ENCODE results near the gene PLCB2.

PLCB2 gene

DNA sequence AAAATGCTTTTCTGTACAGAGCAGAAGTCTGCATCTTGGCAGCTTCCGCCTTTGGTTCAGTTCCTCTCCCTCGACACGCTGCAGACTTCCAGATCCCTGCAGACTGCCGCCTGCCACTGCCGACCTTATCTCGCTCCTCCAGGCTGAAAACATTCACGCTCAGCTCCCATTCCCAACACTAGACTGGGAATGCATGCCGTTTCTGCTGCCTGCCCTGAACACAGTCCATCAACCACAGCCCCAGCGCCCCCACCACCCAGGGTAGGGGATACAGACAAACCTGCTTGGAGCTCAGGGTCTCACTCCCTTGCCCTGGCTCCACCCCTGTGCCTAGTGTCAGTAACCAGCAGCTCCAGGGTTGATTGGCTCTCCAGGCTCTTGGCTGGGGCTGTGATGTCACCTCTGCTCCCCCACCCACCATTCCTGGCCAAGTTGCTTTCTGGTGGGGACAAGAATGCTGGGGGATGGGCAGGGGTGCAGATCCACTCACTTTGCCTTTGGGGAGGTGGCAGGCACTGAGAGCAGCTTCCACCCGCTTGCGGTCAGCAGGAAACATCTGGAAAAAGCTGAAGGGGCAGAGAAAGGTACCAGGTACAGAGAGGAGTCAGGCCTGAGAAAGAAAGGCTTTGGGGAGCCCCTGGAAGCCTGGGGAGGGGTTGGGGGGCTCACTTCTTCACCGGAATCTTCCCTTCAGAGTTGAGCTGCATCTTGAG lies 6.1 kb downstream of the PLCB2 start:
- no peak for DNase-seq

DNA sequence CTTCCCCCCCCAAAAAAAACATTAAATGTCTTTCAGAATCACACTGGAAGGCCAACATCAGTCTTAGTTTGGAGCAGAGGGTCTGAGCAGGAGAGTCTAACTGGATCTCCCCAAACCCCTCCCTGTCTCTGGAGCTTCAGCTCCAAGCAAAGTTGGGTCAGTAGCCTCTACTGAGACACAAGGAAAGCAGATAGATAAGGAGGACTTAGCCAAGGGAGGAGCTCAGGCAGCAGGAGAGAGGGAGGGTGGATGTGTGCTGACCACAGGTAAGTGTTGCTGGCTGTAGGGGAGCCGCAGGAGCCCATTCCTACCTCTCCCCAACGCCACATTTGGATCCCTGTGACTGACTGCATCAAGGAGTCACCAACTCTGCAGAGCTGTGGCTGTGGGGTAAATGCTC lies 7.0 kb downstream of the PLCB2 start:
- no peak for DNase-seq

DNA sequence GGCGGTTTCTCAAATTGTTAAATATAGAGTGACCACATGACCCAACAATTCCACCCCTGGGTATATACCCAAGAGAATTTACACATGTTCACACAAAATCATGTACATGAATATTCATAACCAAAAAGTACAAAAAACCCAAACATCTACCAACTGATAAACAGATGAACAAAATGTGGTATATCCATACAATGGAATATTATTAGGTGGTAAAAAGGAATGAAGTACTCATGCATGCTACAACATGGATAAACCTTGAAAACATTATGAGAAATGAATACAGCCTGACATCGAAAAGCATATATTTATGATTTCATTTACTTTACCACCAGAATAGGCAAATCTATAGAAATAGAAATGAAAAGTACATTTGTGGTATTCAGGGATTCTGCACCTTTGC lies 7.4 kb downstream of the PLCB2 start:
- no peak for DNase-seq

GRCh38 chr15:40298216-40298935 lies 9.4 kb downstream of the PLCB2 start:
- DNase-seq: no peak

DNA sequence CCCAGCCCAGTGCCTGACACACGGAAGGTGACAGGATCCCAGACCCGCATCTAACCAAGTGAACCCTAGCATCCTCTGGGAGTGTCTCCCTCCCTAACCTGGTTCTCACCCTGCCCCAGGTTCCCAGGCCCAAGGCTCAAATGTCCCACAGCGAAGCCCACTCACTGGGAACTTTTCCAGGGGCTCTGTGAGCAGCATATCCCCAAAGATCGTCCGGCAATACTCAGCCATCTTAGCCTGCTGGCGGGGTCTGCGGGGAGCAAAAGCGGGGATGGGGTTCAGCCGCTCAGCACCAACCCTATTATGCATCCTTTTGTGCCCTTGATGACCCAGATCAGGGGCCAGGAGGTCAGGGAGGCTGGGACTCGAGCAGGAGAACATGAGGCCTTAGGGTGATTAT lies 10.4 kb downstream of the PLCB2 start:
- no peak for DNase-seq

- no peak for DNase-seq
Observed at GRCh38 chr15:40296561-40297230, 11.0 kb downstream of the PLCB2 start.

DNA sequence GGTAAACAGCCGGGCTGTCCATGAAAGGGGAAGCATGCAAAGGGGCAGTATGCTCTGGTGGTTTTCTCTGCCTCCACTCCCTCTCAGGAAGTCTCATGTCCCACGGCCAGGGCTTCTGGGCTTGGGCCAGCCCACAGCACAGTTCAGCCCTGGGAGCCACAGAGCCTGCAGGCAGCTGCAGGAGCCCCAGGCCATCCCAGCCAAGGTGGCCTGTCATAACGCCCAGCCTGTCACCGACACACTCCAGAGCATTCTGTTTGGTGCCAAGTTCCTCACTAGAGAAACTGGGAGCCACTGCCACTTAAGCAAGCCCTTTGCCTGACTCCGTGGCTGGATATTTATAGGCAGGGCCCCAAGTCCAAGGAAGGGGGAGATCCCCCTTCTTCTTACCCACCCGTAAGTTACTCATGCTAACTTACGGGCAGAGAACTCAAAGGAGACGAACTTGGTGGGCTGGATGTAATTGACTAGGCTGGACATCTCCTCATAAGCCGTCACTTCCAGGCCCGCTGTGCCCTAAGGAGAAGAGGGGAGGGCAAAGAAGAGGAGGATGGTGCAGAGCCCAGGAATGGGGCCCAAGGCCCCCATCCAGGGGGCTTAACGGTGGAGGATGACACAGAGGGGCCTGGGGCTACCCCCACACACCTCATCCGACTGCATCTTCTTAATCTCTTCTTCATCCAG lies 11.7 kb downstream of the PLCB2 start:
- DNase-seq: no peak

- no peak for DNase-seq
Observed at GRCh38 chr15:40295297-40295696, 12.4 kb downstream of the PLCB2 start.

DNA sequence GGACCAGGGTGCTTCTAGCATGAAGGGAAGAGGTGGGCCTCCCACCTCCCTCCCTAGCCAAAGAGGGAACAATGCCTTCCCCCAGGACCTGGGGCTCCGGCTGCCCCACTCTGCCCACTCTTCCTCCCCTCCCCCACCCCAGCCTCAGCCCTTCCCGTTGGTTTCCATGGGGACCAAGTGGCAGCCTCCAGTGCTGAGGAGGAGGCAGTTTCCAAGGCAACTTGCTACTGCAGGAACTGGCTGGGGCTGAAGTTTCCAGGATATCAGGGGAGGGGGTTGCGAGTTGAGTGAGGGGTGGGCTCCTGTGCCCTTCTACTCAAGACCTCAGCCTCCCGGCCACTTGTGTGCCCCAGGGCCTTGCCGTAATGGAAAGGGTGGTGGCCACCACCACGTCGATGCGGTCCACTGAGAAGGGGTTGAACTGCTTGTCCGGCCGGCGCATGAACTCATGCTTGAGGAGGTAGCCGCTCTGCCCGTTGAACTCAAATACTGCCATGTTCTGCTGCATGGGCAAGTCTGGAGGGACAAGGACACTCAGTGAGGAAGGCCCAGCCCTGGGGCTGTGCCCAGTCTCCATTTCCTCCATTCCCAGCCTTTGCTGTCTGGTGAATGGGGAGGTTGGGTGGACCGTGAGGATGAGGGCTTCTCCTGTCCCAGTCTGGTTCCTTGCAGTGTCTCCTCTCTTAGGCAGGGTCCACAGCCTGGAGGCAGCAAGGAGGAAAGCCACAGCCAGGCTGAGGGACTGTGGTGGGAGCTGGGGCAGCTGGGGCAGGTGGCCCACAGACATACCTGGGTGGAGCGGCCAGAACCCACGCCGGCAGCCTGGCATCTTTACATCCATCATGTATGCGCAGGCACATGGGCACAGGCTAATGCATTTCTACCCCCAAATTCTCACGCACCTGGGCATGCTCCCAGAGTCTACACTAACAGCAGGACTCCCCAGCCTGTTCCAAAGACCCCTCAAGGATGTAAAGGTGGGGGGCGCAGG lies 13.5 kb downstream of the PLCB2 start:
- DNase-seq: no peak

- DNase-seq: no peak
Observed at GRCh38 chr15:40293006-40293405, 14.7 kb downstream of the PLCB2 start.

- no peak for DNase-seq
Observed at GRCh38 chr15:40292246-40292645, 15.5 kb downstream of the PLCB2 start.

DNA sequence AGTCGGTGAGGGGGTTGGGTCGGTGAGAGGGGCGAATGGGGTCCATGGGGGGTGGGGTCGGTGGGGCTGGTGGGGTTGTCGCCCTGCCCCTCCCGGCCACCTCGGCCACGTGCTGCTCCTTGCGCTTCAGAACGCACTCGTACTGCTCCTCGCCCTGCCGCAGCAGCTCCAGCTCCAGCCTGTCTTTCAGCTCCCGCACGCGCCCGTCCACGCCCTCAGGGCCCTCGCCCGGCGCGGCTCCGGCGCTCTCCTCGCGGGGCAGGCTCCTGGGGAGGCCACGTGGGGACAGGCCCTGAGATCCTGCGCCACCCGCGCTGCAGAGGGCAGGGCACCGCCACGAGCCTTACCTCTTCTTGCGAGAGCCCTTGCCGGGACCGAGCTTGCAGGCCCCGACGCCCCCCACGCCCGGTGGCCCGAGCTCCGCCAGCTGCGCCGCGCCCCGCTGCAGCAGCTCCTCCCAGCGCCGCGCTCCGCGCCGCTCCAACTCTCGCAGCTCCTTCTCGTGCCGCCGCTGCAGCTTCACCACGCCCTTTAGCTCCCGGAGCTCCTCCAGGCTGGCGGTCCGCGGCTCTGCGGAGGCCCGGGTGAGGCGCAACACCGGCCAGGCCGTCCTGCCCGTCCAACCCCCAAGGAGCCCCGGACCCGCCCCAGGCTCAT lies 16.7 kb downstream of the PLCB2 start:
- DNase-seq: no peak

DNA sequence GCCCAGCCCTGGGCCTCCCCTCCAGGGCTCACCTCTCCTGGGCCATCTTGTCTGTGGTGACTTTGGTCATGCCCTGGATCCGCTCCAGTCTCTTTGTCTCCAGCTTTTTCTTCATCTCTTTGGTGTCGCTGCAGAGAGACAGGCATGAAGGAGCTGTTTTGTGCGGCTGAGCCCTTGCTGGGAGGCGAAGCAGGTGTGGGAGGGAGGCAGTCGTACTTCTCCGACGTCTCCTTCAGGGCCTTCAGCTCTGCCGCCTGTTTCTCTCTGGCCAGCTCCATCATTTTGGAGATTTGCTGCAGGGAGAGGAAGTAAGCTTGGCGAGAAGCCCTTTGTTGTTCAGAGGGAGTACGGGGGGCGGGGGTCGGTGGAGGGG lies 17.2 kb downstream of the PLCB2 start:
- no peak for DNase-seq

- DNase-seq: no peak
Observed at GRCh38 chr15:40289140-40289775, 18.5 kb downstream of the PLCB2 start.

GRCh38 chr15:40287968-40288367 lies 19.8 kb downstream of the PLCB2 start:
- DNase-seq: no peak

DNA sequence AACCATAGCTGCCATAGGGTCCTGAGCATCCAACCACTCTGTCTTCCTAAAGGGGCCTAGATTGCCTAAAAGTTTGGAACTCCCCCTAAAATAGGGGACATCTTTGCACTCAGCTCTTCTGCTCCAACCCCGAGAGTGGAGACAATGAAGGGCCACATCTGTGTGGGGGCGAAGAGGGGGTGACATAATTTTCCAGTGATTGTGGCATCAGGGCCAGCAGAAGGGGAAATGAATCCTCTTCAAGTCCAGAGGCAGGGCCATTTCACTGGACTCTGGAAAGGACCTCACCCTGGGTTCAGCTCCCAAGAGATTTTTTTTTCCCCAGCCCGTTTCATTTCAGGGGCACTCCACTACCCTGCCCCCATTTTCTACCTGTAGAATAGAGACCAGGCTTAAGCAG lies 20.2 kb downstream of the PLCB2 start:
- DNase-seq: no peak

- no peak for DNase-seq
Observed at GRCh38 chr15:40286794-40287193, 20.9 kb downstream of the PLCB2 start.

GRCh38 chr15:40286061-40286532 lies 21.6 kb downstream of the PLCB2 start:
- DNase-seq: no peak

- DNase-seq: no peak
Observed at GRCh38 chr15:40285554-40286011, 22.2 kb downstream of the PLCB2 start.

DNA sequence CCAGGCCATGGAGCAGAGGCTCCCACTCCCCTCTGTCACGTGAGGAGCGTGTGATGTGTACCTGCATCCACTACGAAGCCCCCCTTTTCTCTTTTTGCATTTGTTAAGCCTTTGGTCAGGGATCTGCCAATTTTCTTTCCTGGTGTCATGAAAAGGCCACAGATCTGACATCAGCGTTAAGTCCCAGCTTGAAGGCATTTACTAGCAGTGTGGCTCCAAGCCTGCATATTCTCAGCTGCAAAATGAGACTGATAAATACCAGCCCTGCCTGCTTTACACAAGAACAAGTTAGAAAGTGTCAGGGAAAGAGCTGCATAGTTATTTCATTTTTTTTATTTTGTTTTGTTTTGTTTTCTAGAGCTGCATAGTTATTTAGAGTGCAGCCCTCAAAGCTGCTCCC lies 22.6 kb downstream of the PLCB2 start:
- DNase-seq: no peak
